Loucy (cell line): ENCODE measurements around the gene JAZF1.

Experiments
- CTCF ChIP-seq: fragments of 200-600 bp; sonication (generic); conservative IDR thresholded peaks from 2 replicates; pipeline ENCODE4 v1.5.1; 2014; ENCODE audit warnings: mild to moderate bottlenecking, antibody characterized with exemption, low read length
- EZH2phosphoT487 ChIP-seq: fragments of 200-600 bp; IDR thresholded peaks from 2 replicates; pipeline ENCODE4 v1.6.1; 2018; ENCODE audit warnings: antibody characterized with exemption, mild to moderate bottlenecking, moderate library complexity, borderline replicate concordance

DNA sequence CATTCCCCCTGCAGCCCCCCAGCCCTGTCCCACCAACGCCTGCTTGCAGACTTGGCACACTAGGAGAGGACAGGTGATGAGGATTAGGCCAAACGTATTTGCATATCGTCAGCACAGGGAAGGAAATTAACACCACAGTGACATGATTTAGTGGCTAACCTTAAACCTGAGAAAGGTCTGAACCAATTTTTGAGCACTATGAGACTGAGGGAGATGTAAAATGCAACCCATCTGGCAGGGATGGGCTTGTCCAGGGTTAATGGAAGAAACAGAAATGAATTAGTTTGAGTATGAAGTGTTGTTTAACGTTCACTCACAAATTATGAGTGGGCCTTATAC, 257.0 kb downstream of the JAZF1 start:
- no peak for TF ChIP-seq CTCF
- TF ChIP-seq EZH2phosphoT487, result no peak
